WTC11 (cell line): ENCODE data around the gene SLBP.

Experiments
- AFF4 ChIP-seq: sonication (generic); formaldehyde crosslinking; IDR thresholded peaks from 2 replicates; pipeline ENCODE4 v1.8.1; 2023; ENCODE audit warnings: mild to moderate bottlenecking, missing genetic modification reagents, borderline replicate concordance
- ATF1 ChIP-seq: sonication (generic); formaldehyde crosslinking; IDR thresholded peaks from 2 replicates; pipeline ENCODE4 v1.8.1; 2023; ENCODE audit warnings: mild to moderate bottlenecking, moderate library complexity, missing genetic modification reagents
- ATF2 ChIP-seq: sonication (generic); formaldehyde crosslinking; IDR thresholded peaks from 2 replicates; pipeline ENCODE4 v1.8.1; 2022; ENCODE audit warnings: low read depth, missing genetic modification reagents, borderline replicate concordance
- FOXP1 ChIP-seq: sonication (generic); formaldehyde crosslinking; IDR thresholded peaks from 2 replicates; pipeline ENCODE4 v1.8.0; 2022; ENCODE audit warnings: missing genetic modification reagents, mild to moderate bottlenecking, moderate library complexity, borderline replicate concordance
- JUN ChIP-seq: sonication (generic); formaldehyde crosslinking; IDR thresholded peaks from 2 replicates; pipeline ENCODE4 v1.8.0; 2023; ENCODE audit warnings: mild to moderate bottlenecking, missing genetic modification reagents
- MLX ChIP-seq: sonication (generic); formaldehyde crosslinking; IDR thresholded peaks from 2 replicates; pipeline ENCODE4 v1.8.1; 2023; ENCODE audit warnings: mild to moderate bottlenecking, missing genetic modification reagents, moderate library complexity
- PRDM15 ChIP-seq: sonication (generic); formaldehyde crosslinking; IDR thresholded peaks from 2 replicates; pipeline ENCODE4 v1.8.0; 2022; ENCODE audit warnings: missing genetic modification reagents
- SP1 ChIP-seq: sonication (generic); formaldehyde crosslinking; conservative IDR thresholded peaks from 2 replicates; pipeline ENCODE4 v1.8.1; 2022; ENCODE audit warnings: missing genetic modification reagents
- STAT6 ChIP-seq: sonication (generic); formaldehyde crosslinking; conservative IDR thresholded peaks from 2 replicates; pipeline ENCODE4 v1.8.1; 2023; ENCODE audit warnings: mild to moderate bottlenecking, low read depth, missing genetic modification reagents, moderate library complexity
- ZNF138 ChIP-seq: sonication (generic); formaldehyde crosslinking; conservative IDR thresholded peaks from 2 replicates; pipeline ENCODE4 v1.8.1; 2022; ENCODE audit warnings: mild to moderate bottlenecking, moderate library complexity, missing genetic modification reagents
- ZNF671 ChIP-seq: fragments of 250-450 bp; sonication (Bioruptor Pico); IDR thresholded peaks from 2 replicates; pipeline ENCODE4 v1.8.0; 2021; ENCODE audit warnings: mild to moderate bottlenecking
- TF ChIP-seq, protein P1 (sequence below): fragments of 200-600 bp; IDR thresholded peaks from 2 replicates; pipeline ENCODE4 v1.8.0; 2022; ENCODE audit warnings: antibody characterized with exemption
- TF ChIP-seq, protein P2 (sequence below): fragments of 250-450 bp; sonication (Bioruptor Pico); IDR thresholded peaks from 2 replicates; pipeline ENCODE4 v1.9.0; 2021; ENCODE audit warnings: moderate library complexity, mild to moderate bottlenecking, inconsistent platforms, borderline replicate concordance

- TF ChIP-seq AFF4 (CRISPR knock-in tag) (no peak), SP1 (no peak), ZNF138 (CRISPR knock-in tag) (no peak), ATF2 (no peak), FOXP1 (no peak), MLX (CRISPR knock-in tag) (no peak), ATF1 (CRISPR knock-in tag) (no peak), PRDM15 (CRISPR knock-in tag) (no peak), ZNF671 (CRISPR knock-in tag) (no peak), STAT6 (CRISPR knock-in tag) (no peak), JUN (no peak)
- TF ChIP-seq, protein P1, sequence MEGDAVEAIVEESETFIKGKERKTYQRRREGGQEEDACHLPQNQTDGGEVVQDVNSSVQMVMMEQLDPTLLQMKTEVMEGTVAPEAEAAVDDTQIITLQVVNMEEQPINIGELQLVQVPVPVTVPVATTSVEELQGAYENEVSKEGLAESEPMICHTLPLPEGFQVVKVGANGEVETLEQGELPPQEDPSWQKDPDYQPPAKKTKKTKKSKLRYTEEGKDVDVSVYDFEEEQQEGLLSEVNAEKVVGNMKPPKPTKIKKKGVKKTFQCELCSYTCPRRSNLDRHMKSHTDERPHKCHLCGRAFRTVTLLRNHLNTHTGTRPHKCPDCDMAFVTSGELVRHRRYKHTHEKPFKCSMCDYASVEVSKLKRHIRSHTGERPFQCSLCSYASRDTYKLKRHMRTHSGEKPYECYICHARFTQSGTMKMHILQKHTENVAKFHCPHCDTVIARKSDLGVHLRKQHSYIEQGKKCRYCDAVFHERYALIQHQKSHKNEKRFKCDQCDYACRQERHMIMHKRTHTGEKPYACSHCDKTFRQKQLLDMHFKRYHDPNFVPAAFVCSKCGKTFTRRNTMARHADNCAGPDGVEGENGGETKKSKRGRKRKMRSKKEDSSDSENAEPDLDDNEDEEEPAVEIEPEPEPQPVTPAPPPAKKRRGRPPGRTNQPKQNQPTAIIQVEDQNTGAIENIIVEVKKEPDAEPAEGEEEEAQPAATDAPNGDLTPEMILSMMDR = no peak
- TF ChIP-seq, protein P2, sequence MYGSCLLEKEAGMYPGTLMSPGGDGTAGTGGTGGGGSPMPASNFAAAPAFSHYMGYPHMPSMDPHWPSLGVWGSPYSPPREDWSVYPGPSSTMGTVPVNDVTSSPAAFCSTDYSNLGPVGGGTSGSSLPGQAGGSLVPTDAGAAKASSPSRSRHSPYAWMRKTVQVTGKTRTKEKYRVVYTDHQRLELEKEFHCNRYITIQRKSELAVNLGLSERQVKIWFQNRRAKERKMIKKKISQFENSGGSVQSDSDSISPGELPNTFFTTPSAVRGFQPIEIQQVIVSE = no peak
Measured at GRCh38 chr4:1705732-1706131, 6.4 kb downstream of the SLBP start.
